SJCRH30 (cell line): ENCODE results near the gene FNBP1. TPM values are rescaled to one million over a fixed set of nuclear protein-coding genes. Genes with fewer than 3 reads are reported as not detected.

Source experiments
- DNase-seq, 2 experiments: peaks; one replicate each; pipeline ENCODE4 v3.0.0-alpha.2; 2015 to 2020
- H3K27ac ChIP-seq: fragments of 250-450 bp; sonication (Bioruptor Pico); 2 replicates; pipeline ENCODE4 v1.5.1; 2020; ENCODE audit warnings: mild to moderate bottlenecking, moderate library complexity
- H3K27me3 ChIP-seq: fragments of 250-450 bp; sonication (Bioruptor Pico); 2 replicates; pipeline ENCODE4 v1.5.1; 2020; ENCODE audit warnings: mild to moderate bottlenecking, moderate library complexity
- H3K36me3 ChIP-seq: fragments of 250-450 bp; sonication (Bioruptor Pico); 2 replicates; pipeline ENCODE4 v1.5.1; 2020; ENCODE audit warnings: mild to moderate bottlenecking, moderate library complexity
- H3K4me1 ChIP-seq: fragments of 250-450 bp; sonication (Bioruptor Pico); 2 replicates; pipeline ENCODE4 v1.5.1; 2020; ENCODE audit warnings: mild to moderate bottlenecking, moderate library complexity
- H3K4me3 ChIP-seq: fragments of 250-450 bp; sonication (Bioruptor Pico); 2 replicates; pipeline ENCODE4 v1.5.1; 2020; ENCODE audit warnings: mild to moderate bottlenecking, moderate library complexity
- H3K9me3 ChIP-seq: fragments of 250-450 bp; sonication (Bioruptor Pico); replicated peaks from 2 replicates; pipeline ENCODE4 v1.5.1; 2020; ENCODE audit warnings: mild to moderate bottlenecking, moderate library complexity
- total RNA-seq: library from RNA; depleted of rRNA; stranded (reverse); fragments of >200 nt; shearing (Covaris generic); gene quantifications from 2 replicates; pipeline ENCODE4 v1.2.3, GENCODE V29; 2014; rRNA removed

The FNBP1 gene
- total RNA-seq: 46.3 and 56.9 TPM in 2 replicates

- no peaks in the 10 kb centered on the region for H3K36me3 ChIP-seq
- peak within 1 kb of the TSS; percentile 97 for H3K4me3 ChIP-seq
- H3K4me1 ChIP-seq: peaks cover 15% of the 10 kb centered on the region
- peak; percentile 85 to 88 for DNase-seq
- H3K9me3 ChIP-seq: no peaks in the 10 kb centered on the region
- H3K27me3 ChIP-seq: no peaks in the 10 kb centered on the region
- H3K27ac ChIP-seq: peak within 1 kb of the TSS; percentile 28
Observed at GRCh38 chr9:130042885-130043653, at the start of gene FNBP1. FNBP1 (minus strand) TSS chr9:130043189; CDS start chr9:130042975, 214 bp downstream.

GRCh38 chr9:130090915-130091314 lies 47.9 kb upstream of the FNBP1 start:
- Histone ChIP-seq H3K4me1 (no peaks in the 10 kb centered on the region), H3K36me3 (peaks cover 46% of the 10 kb centered on the region), H3K27ac (no peak overlapping the region), H3K27me3 (no peaks in the 10 kb centered on the region), H3K4me3 (no peak overlapping the region), H3K9me3 (no peaks in the 10 kb centered on the region)
- DNase-seq: no peak

- Histone ChIP-seq H3K36me3 (peaks cover 40% of the 10 kb centered on the region), H3K27ac (no peak overlapping the region), H3K4me1 (no peaks in the 10 kb centered on the region), H3K4me3 (no peak overlapping the region), H3K9me3 (no peaks in the 10 kb centered on the region), H3K27me3 (no peaks in the 10 kb centered on the region)
- DNase-seq: no peak
Observed at GRCh38 chr9:130089141-130089540, 46.2 kb upstream of the FNBP1 start.

GRCh38 chr9:130088051-130088450 lies 45.1 kb upstream of the FNBP1 start:
- Histone ChIP-seq H3K36me3 (peaks cover 40% of the 10 kb centered on the region), H3K27me3 (no peaks in the 10 kb centered on the region)
- no peak for DNase-seq

DNA sequence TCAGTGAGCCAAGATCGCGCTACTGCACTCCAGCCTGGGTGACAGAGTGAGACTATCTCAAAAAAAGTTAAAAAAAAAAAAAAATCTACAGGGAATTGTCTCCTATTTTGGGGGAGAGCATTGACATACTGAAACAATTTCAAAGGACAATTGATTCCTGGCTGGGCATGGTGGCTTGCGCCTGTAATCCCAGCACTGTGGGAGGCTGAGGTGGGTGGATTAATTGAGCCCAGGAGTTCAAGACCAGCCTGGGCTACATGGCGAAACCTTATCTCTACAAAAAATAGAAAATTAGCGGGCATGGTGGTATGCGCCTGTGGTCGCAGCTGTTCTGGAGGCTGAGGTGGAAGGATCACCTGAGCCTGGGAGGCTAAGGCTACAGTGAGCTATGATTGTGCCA lies 41.3 kb upstream of the FNBP1 start:
- Histone ChIP-seq H3K9me3 (no peaks in the 10 kb centered on the region), H3K36me3 (peaks cover 44% of the 10 kb centered on the region), H3K4me1 (no peaks in the 10 kb centered on the region), H3K4me3 (no peak overlapping the region), H3K27ac (no peak overlapping the region), H3K27me3 (no peaks in the 10 kb centered on the region)
- no peak for DNase-seq

More at GRCh38 chr9:130088051-130088450, 45.1 kb upstream of the FNBP1 start:
- no peak overlapping the region for H3K27ac ChIP-seq
- H3K4me1 ChIP-seq: no peaks in the 10 kb centered on the region
- no peaks in the 10 kb centered on the region for H3K9me3 ChIP-seq
- no peak overlapping the region for H3K4me3 ChIP-seq

GRCh38 chr9:130078547-130078946 lies 35.6 kb upstream of the FNBP1 start:
- Histone ChIP-seq H3K9me3 (no peaks in the 10 kb centered on the region), H3K4me3 (no peak overlapping the region), H3K27me3 (no peaks in the 10 kb centered on the region), H3K27ac (no peak overlapping the region), H3K36me3 (peaks cover 56% of the 10 kb centered on the region), H3K4me1 (no peaks in the 10 kb centered on the region)
- no peak for DNase-seq

GRCh38 chr9:130073373-130073772 lies 30.4 kb upstream of the FNBP1 start:
- H3K27me3 ChIP-seq: no peaks in the 10 kb centered on the region

DNA sequence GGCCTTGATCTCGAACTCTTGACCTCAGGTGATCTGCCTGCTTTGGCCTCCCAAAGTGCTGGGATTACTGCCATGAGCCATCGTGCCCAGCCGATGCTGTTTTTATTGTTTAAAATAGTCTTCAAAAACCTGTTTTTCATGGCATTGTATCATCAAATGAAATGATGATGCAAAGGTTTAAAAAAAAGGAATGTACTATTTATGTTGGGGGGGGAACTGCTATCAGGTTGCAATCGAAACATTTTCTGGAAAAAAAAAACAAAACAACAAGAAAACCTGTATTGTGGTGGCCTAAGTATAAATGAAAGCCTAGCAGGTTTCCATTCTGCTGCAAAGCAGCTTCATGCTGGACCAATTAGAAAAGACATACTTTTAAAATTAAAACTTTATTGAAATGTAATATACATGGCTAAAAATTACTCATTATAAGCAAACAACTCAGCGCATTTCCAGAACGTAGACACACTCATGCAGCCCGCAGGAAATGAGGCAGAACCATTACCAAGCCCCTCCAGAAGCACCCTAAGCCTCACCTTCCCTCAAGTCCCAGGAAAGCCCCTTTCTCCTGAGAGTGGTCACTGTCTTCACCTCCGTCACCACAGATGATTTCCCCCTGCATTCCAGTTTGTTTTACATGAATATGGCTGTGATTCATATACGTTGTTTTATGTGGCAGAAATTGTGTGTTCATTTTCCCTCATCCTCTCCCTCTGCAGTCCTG lies 29.7 kb upstream of the FNBP1 start:
- Histone ChIP-seq H3K36me3 (peaks cover 19% of the 10 kb centered on the region), H3K9me3 (no peaks in the 10 kb centered on the region), H3K4me1 (no peaks in the 10 kb centered on the region), H3K27ac (no peak overlapping the region), H3K4me3 (no peak overlapping the region), H3K27me3 (no peaks in the 10 kb centered on the region)
- no peak for DNase-seq

More at GRCh38 chr9:130073373-130073772, 30.4 kb upstream of the FNBP1 start:
- Histone ChIP-seq H3K4me1 (no peaks in the 10 kb centered on the region), H3K9me3 (no peaks in the 10 kb centered on the region), H3K36me3 (peaks cover 23% of the 10 kb centered on the region), H3K27ac (no peak overlapping the region), H3K4me3 (no peak overlapping the region)
- no peak for DNase-seq

GRCh38 chr9:130069048-130069447 lies 26.1 kb upstream of the FNBP1 start:
- no peak overlapping the region for H3K4me3 ChIP-seq
- DNase-seq: no peak
- no peaks in the 10 kb centered on the region for H3K27me3 ChIP-seq
- H3K9me3 ChIP-seq: no peaks in the 10 kb centered on the region
- H3K27ac ChIP-seq: no peak overlapping the region
- no peaks in the 10 kb centered on the region for H3K4me1 ChIP-seq
- H3K36me3 ChIP-seq: peaks cover 10% of the 10 kb centered on the region; the same call in 1 of the 2 replicates

- no peaks in the 10 kb centered on the region for H3K4me1 ChIP-seq
- no peak overlapping the region for H3K27ac ChIP-seq
- H3K4me3 ChIP-seq: no peak overlapping the region
- no peak for DNase-seq
- H3K36me3 ChIP-seq: peaks cover 11% of the 10 kb centered on the region; the same call in 1 of the 2 replicates
- H3K27me3 ChIP-seq: no peaks in the 10 kb centered on the region
- no peaks in the 10 kb centered on the region for H3K9me3 ChIP-seq
Observed at GRCh38 chr9:130064621-130065020, 21.6 kb upstream of the FNBP1 start.

- H3K27me3 ChIP-seq: no peaks in the 10 kb centered on the region
- no peaks in the 10 kb centered on the region for H3K9me3 ChIP-seq
- H3K4me3 ChIP-seq: no peak overlapping the region
- no peaks in the 10 kb centered on the region for H3K4me1 ChIP-seq
- H3K36me3 ChIP-seq: peaks cover 25% of the 10 kb centered on the region
- H3K27ac ChIP-seq: no peak overlapping the region
- DNase-seq: no peak
Observed at GRCh38 chr9:130062750-130063149, 19.8 kb upstream of the FNBP1 start.

- DNase-seq: no peak
- Histone ChIP-seq H3K9me3 (no peaks in the 10 kb centered on the region), H3K27ac (no peak overlapping the region)
Observed at GRCh38 chr9:130060296-130060695, 17.3 kb upstream of the FNBP1 start.

DNA sequence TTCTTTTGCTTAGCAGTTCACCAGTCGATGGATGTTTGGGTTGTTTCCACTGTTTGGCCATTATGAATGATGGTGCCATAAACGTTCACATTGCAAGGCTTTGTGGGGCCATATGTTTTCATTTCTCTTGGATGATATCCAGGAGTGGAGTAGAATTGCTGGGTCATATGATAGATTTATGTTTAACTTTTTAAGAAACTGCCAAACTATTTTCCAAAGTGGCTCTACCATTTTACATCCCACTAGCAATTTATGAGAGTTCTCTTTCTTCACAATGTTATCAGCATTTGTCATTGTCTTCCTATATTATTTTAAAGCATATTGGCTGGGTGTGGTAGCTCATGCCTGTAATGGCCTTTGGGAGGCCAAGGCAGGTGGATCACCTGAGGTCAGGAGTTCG lies 15.9 kb upstream of the FNBP1 start:
- Histone ChIP-seq H3K4me1 (no peaks in the 10 kb centered on the region), H3K27me3 (no peaks in the 10 kb centered on the region), H3K36me3 (peaks cover 17% of the 10 kb centered on the region), H3K27ac (no peak overlapping the region), H3K4me3 (no peak overlapping the region), H3K9me3 (no peaks in the 10 kb centered on the region)
- DNase-seq: no peak

More at GRCh38 chr9:130060296-130060695, 17.3 kb upstream of the FNBP1 start:
- no peaks in the 10 kb centered on the region for H3K4me1 ChIP-seq
- no peak overlapping the region for H3K4me3 ChIP-seq
- peaks cover 19% of the 10 kb centered on the region for H3K36me3 ChIP-seq
- no peaks in the 10 kb centered on the region for H3K27me3 ChIP-seq

DNA sequence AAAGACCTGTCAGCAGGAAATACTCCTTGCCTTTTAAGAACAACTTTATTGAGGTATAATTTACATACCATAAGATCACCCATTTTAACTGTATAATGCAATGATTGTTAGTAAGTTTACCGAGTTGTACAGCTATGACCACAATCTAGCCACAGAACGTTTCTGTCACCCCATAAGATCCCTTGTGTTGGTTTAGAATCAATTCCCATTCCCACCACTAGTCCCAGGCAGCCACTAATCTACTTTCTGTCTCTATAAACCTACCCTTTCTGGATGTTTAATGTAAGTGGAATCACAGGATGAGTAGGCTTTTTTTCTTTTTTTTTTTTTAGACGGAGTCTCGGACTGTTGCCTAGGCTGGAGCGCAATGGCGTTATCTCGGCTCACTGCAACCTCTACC lies 15.2 kb upstream of the FNBP1 start:
- Histone ChIP-seq H3K27me3 (no peaks in the 10 kb centered on the region), H3K27ac (no peak overlapping the region), H3K4me1 (no peaks in the 10 kb centered on the region), H3K36me3 (peaks cover 17% of the 10 kb centered on the region), H3K9me3 (no peaks in the 10 kb centered on the region), H3K4me3 (no peak overlapping the region)
- peak in 1 of 2 experiments; percentile 31 for DNase-seq

DNA sequence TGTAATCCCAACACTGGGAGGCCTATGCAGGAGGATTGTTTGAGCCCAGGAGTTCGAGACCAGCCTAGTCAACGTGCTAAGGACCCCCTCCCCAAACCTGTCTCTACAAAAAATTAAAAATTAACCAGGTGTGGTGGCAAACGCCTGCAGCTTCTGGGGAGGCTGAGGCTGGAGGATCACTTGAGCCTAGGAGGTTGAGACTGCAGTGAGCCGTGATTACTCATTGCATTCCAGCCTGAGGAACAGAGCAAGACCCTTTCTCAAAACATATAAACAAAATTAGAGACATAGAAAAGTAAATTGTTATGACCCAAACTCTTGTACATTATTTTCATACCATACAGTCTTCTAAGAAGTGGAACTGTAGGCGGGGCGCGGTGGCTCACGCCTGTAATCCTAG lies 11.8 kb upstream of the FNBP1 start:
- H3K36me3 ChIP-seq: peaks cover 16% of the 10 kb centered on the region
- H3K4me1 ChIP-seq: no peaks in the 10 kb centered on the region
- no peaks in the 10 kb centered on the region for H3K27me3 ChIP-seq
- no peak for DNase-seq
- H3K4me3 ChIP-seq: peak overlapping the region; percentile 100
- no peaks in the 10 kb centered on the region for H3K9me3 ChIP-seq
- H3K27ac ChIP-seq: no peak overlapping the region
